Stimulated activated CD4-positive, alpha-beta T cell treated with anti-CD3 and anti-CD28 coated beads, Interleukin-4, amount 100 ng/mL, for 24 hours (primary cell): ENCODE measurements around the gene KCNAB2.
"Not testable (repeated sequence)": the region's sequence is repeated elsewhere in the genome, so short reads cannot be mapped to it uniquely, and the experiment has no call there.

ENCODE experiments used
- DNase-seq: peaks from one replicate; pipeline ENCODE4 v3.0.0-alpha.2; 2020

KCNAB2 gene

DNA sequence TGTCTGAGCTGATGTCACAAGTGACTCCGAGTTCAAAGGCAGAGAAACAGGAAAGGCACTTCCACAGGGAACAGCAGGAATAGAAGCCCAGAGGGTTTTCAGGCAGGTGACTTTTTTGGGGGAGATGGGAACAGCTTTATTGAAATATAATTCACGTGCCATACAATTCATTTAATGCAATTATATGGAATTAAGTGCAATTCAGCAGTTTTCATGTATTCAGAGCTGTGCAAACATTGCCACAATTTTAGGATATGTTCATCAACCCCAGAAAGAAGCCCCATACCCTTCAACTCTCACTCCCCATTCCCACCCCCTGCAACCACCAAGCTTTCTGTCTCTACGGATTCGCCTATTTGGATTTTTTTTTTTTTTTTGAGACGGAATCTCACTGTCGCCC lies 17.0 kb downstream of the KCNAB2 start:
- DNase-seq, result no peak

DNA sequence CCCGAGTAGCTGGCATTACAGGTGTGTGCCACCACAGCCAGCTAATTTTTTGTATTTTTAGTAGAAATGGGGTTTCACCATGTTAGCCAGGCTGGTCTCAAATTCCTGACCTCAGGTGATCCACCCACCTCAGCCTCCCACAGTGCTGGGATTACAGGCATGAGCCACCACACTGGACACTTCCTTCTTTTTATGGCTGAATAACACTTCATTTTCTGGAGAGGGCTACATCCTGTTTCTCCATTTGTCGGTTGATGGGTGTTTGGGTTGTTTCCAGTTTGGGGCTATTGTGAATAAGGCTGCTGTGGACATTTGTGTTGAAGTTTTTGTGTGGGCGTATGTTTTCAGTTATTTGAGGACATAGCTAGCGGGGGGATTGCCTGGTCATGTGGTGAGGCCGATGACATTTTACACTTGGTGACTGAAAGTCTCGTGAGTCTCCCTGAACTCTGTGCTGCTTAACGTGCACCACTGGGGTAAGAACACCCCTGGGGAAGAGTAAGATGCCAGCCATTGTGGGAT lies 17.9 kb downstream of the KCNAB2 start:
- not testable (repeated sequence) for DNase-seq

DNA sequence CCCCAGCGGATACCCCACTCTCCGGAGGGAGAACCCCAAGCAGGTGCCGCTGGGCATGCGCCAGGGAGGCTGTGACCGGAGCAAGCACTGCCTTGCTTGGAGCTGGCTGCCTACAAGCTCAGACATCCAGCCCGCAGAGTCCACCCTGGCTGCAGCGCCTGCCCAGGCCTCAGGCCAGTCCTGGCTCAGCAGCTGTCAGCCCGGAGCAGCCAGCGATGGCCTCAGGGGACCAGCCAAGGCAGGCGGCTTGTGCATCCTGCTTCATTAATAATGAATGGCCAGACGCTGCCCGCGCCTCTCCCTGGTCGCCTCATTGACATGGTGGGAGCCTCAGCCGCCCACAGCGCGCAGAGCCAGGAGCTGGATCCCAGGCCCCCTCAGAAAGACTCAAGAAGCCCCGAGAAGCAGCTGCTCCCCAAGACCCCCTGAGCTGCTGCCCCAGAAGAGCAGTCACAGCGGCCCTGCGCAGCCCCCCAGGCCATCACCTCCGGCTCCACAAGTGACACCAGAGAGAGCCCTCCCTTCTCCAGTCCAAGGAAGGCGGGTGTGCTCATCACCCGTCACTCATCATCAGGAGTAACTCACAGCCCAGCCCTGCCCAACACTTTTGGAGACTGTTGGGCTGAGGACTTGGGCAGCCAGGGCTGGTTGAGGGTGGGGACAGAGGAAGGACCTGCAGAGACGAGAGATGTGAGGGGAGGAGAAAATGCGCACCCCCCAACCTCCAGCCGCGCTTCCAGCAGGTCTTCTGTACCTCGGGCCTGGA lies 19.6 kb downstream of the KCNAB2 start:
- DNase-seq, result no peak

DNA sequence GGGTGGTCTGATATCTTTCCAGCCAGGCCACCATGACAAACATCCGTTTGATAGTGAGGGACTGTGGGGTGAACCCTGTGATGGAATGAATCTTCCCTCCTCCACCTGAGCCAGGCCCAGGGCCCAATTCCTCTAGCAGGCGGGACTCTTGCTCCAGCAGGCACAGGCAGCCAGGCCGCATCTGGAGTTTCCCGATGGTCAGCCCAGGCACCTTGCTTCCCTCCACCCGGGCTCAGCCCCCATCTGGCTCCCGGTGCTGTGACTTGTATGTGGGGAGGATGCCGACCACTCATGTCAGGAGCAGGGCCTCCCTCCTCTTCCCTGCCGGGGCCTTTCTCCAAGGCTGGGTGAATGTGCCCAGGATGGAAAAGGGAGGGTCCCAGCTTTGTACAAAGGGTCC lies 21.0 kb downstream of the KCNAB2 start:
- DNase-seq, result no peak

DNA sequence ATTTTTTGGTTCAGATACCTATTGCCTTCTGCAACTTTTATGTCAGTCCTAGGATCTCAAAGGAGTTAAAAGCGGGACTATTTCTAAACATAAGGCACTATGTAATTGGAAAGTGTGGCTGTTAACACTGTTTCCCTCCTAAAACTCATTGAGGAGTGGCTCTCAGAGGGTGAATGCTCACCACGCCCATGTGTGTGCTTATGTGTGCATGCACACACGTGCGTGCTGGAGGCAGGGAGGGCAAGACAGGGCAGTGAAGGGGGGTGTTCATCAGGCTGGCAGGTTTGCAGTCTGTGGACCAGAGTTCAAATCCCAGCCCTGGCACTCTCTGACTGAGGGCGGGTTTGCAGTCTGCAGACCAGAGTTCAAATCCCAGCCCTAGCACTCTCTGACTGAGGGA lies 22.4 kb downstream of the KCNAB2 start:
- no peak for DNase-seq

DNA sequence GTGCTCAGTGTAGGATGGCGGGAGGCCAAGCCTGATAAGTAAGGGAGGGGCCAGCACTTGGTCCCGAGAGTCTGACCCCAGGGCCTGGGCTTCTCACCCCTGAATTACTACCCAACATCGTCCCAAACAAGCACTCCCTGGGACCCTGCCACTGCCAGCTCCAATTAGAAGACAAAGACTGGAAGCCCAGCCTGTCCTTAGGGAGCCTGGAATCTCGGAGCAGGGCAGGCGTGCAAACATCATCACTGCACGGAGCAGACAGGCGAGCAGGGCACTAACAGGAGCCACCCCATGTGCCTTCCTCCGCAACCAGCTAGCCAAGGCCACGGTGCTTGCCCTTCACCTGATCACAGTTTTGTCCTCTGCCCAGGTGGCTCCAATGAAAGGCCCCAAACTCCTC lies 23.2 kb downstream of the KCNAB2 start:
- DNase-seq, result no peak

DNA sequence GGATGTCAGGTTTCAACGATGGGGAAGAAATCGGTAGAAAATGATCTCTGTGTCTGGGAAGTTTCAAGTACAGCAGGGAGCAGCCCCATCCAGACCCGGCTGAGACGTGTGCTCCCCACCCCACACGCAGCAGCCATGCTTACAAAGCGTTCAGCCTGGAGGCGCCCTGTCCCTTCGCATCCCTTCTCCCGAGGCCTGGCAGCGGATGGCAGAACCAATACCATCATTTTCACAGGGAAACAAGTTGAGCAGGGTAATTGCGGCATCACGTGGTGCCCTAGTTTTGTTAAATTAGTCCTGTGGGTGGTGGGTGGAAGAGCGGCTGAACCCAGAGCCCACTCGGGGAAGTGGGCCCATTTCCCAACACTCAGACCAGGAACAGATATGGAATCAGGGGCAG lies 23.9 kb downstream of the KCNAB2 start:
- DNase-seq, result no peak

DNA sequence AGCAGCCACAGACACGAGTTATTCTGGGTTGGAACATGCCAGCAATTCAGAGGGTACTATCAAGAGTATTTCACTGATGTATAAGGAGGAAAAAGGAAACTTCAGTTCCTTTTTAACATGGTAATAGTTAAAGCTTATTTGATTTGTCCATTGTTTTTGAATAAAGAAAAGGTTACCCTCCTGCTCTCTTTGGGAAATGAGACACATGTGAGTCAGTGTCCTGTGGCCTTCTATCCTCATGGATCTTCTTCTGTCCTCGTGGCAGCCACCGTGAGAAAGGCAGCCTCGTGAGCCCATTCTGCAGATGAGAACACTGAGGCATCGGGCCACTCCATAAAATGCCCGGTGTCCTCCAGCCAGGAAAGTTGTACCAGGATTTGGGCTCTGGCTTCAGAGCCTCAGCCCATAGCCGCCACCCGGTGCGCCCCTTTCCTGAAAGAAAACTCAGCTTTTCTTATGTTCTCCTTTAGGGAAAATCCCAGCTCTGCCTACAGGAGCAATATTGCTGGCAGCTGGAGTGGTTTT lies 24.8 kb downstream of the KCNAB2 start:
- no peak for DNase-seq

DNA sequence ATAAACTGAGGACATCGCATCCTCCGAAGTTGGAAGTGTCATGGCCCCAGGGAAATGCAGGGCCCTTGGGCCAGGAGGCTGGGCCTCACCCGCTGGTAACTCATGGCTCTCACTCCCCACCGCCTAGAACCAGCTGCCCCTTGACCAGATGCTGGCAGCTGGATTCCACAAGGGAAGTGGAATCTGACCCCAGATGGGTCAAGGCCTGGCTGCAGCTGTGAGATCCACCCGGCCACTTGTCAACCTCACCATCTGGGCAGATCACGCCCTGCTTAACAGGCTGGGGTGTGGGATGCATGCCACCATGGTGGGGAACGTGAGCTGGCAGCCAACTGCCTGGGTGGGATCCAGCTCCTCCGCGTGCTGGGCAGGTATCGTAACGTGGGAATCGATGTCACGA lies 25.5 kb downstream of the KCNAB2 start:
- no peak for DNase-seq

DNA sequence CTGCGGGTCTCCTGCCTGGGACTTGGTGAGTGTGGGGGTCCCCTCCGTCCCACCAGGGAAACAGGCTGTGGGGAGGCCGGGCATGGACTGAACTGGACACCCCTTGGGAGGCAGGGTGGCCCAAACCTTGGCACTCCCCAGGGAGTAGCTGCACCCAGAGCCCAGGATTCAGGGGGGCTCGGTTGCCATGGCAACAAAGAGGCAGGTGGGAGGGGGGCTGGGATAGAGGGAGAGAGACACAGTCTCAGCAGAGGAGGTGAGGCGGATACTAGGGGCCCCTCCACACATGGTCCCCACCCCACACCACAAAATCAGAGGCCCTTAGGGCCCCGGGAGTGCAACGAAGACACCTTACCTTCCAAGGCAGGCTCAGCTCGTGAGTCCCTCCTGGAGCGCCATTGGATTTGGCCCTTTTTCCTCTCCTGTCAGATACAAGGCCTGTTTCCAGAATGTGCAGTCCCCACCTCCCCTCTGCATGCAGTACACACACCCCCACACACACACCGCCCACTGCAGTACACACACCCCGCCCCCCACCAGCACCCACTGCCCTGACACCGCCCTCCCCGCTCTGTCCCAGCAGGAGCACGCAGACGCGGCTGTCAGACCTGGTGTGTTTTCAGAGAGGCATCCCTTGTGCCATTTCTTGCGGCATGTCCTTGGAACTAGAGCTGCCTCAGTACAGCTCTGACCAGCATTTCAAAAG lies 27.2 kb downstream of the KCNAB2 start:
- no peak for DNase-seq

DNA sequence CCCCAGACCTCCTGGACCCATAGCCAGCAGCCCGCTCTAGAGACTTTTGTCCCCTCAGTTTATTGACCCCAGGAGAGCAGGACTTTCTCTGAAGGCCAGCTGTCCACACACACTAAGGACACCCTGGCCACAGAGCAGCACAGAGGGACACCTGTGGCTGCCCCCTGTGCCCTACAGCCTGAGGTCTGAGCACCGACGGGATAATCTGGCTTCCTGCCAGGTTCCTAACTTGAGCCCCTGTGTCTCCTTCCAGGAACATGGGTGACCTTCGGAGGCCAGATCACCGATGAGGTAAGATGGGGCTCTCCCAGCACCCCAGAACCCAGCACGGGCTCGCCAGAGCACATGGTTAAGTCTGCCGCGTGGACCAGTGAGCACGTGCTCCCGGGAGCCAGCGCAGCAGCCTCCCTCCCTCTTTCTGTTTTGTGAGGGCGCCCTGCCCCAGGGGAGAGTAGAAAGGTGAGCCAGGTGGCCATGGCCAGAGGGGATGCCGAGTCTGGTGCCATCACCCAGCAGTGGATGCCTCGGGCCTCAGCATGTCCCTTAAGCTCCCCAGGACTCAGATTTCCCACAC lies 27.9 kb downstream of the KCNAB2 start:
- DNase-seq, result no peak

DNA sequence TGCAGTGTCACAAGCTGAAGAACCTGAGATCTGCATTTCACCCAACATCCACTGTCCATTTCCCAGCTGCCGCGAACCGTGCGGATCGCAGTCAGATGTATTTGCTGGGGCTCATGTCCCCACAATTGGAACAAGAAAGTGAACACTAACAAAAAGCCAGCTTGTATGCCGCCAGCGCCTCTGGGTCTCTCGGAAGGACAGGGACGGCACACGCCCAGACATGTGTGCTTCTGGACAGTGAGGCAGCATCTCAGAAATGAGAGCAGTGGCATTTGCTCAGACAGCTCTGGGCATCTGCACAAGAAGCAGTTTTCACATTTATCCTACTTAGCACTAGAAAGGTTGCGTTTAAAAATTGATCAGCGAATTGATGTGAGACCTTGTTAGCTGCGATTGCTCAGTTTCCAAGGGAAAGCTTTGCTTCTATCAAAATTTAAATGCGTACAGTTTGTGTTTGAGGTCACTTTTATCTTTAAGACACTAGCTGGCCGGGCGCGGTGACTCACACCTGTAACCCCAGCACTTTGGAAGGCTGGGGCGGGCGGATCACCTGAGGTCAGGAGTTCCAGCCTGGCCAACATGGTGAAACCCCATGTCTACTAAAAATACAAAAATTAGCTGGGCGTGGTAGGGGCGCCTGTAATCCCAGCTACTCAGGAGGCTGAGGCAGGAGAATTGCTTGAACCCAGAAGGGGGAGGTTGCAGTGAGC lies 28.7 kb downstream of the KCNAB2 start:
- DNase-seq, result no peak

DNA sequence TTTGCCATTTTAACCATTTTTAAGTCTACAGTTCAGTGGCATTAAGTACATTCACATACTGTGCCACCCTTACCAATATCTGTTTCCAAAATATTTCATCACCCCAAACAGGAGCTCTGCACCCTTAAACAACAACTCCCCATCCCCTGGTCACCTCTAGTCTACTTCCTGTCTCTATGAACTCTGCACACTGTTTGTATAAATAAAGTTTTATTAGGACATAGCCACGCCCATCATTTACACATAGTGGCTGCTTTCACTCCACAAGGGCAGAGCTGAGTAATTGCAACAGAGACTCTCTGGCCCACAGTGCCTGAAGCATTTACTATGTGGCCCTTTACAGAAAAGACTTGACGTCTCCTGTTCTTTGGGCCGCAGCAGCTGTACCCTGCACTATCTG lies 30.1 kb downstream of the KCNAB2 start:
- DNase-seq, result no peak

DNA sequence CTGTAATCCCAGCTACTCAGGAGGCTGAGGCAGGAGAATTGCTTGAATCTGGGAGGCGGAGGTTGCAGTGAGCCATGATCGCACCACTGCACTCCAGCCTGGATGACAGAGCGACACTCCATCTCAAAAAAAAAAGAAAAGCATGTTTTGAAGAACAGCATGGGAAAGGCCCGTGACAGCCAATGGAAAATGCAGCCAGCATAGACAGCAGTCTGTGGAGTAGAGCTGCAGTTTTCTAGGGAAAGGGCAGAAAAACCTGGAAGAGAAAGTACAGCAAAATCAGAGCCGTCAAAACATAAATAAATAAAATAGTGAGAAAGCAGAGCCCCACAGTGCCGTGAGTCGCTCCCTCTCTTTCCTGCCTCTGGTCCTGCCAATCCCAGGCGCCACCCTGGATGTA lies 31.4 kb downstream of the KCNAB2 start:
- DNase-seq, result not testable (repeated sequence)

DNA sequence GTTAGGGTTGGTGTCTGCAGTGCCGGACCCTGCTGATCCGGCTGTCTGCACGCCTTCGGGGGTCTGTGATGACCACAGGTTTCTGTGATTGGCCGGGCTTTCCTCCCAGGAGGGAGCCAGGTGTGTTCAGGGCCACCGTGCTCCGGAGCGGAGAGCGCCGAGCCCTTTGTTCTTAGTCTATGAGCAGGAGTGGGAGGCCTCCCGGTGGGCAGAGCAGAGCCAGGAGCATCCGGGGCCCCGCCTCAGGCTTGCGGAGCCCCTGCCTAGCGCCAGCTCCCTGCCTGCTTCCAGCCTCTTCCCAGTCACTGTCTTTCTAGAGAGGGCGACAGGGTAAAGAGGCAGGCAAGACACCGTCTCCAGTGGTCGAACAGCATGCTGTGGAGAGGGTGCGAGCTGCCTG lies 31.8 kb downstream of the KCNAB2 start:
- DNase-seq, result no peak

DNA sequence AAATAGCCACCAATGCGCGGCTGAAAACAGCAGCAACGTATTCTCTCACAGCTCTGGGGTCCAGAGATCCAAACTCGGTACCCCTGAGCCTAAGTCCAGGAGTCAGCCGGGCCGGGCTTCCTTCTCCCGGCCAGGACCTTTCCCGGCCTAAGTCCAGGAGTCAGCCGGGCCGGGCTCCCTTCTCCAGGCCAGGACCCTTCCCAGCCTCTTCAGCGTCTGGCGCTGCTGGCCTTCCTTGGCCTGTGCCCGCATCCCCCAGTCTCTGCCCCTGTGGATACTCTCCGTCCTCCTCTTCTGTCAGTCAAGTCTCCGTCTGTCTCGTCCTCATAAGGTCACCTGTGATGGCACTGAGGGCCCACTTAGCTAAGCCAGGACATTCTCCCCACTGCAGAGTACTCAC lies 32.2 kb downstream of the KCNAB2 start:
- no peak for DNase-seq

DNA sequence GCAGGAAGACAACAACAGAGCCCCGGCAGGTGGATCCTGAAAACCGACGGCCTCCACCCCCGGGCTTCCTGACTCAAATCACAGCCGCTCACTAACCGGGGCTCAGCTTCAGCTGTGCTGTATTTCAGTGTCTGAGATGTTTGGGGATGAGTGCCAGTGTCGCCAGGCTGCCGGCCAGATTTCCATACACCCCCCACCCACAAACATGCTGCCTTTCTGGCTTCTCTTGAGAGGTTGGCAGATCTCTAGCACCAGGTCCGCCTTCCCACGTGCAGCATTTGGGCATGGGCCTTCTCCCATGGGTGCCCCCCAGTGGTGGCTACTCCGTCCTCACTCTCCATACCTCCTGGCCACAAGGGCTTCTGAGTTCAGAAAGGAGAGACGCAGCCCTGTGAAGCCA lies 34.8 kb downstream of the KCNAB2 start:
- DNase-seq, result no peak

DNA sequence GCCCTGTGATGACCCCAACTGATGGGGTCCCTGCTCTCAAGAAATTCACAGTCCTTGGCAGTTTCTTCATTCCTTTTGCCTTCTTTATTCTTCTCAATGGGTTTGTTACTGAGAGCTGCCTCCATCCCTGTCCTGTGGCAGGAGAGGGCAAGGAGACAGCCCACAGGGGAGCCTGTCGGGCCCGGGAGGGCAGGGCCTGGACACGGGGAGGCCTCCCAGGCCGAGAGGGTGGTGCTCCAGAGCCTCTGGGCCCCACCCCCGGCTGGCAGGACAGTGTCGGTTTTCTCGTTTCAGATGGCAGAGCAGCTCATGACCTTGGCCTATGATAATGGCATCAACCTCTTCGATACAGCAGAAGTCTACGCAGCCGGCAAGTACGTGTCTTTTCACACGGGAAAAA lies 36.2 kb downstream of the KCNAB2 start:
- DNase-seq, result no peak

DNA sequence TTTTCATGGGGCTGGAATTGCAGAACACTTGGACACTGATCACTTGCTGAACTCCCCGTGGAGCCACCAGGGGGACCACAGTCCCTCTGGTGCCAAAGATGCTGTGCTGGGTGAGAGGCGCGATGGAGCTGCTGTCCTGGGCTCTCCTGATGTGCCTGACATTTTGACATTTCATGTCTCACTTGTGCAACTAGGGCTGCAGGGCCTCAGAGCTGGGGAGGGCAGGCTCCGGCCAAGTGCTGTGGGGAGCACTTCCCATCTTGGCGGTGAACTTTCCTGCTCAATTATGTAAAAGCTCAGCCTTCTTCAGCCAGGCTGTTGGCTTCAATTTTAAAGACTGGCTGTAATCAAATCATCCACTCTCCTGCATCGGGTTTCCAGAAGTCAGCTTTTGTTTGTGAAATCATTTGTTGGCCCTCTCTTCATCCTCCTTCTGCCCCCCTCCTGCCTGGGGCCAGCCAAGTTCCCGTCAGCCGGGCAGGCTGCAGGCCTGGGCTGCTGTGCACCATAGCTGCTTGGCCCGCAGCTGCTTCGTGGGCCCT lies 36.8 kb downstream of the KCNAB2 start:
- no peak for DNase-seq

DNA sequence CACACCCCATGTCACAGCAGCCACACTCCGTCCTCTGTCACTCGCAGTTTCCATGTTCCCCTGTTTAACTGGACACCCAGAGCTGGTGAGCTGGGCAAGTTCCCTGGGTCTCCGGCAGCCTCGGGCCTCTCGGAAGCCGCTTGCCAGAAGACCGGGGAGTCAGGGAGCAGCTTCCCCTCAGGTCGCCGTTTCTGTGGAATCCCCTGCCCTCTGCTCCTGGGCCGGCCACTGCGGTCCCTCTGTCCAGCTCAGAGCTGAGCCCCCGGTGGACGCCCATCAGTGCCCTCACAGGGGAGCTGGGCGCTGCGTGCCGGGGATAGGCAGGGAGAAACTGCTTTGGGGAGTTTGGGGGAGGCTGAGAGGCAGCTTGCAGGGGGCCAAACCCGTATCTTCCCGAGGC lies 37.7 kb downstream of the KCNAB2 start:
- no peak for DNase-seq

DNA sequence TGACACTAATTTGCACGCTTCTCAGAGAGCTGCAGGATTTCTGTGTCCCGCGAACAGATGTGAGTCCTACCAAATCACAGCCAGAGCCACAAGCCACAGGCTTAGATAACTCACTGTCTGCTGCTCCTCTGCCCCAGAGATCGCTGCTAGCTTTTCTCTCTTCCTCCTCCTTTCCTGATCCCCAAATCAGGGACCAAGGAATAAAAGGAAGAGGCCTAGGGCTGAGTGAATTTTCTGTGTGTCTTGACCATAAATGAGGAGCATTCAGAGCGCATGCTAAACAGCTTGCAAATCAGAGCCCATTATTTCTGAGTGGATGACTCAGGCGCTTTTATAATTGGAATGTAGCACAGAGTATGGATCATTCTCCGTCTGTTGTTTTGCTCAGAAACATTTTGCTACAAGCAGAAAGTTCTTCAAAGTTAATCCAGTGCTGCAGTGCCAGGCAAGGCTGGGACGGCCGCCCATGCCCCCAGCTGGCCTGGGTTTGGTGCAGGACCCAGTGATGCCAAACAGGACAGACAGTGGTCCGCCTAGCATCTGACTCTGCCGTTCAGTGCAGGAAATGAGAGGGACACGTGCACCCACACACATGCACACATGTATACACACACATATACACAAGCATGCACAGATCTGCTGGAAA lies 38.2 kb downstream of the KCNAB2 start:
- DNase-seq, result no peak

DNA sequence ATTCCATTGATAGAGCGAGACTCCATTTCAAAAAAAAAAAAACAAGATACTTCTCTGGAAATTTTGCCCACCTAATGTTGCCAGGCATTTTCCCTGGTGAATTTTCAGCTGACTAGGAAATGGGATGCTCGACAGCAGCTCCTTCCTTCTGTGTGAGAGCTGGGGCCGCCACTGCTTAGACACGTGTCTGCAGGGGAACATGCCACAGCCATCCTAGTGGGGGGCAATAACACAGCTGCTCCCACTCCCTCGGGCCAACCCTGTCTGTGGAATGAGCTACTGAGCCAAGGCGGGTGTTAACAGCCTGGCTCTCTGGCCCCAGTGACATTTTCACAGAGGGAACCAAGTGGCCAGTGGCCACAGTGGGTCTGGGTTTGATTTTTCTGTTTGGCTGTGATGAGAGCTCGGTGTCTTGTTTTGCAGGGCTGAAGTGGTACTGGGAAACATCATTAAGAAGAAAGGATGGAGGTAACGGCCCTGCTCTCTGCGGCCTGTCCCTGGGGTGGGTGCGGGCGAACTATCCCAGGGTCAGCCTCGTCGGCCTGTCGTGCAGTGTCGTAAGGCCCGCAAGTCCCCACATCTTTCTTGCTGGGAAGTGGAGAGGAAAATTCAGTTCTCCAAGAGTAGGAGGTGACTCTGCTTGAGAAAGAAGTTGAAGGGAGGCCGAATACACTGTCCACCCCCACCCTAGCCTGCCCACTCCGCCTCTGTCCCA lies 39.2 kb downstream of the KCNAB2 start:
- DNase-seq, result no peak
